SK-N-SH (cell line): ENCODE data around the gene GLRX5. TPM values are rescaled to one million over a fixed set of nuclear protein-coding genes. Genes with fewer than 3 reads are reported as not detected.

ENCODE experiments used
- CTCF ChIA-PET: fragments of 300-600, 350-600 bp; formaldehyde crosslinking; extraction: SDS; loops from one replicate; lab custom pipeline; 2021; lab: Yijun Ruan, JAX
- POLR2A ChIA-PET: fragments of 350-600 bp; sonication (Branson Sonifier 250); formaldehyde crosslinking; extraction: SDS; loops from one replicate; lab custom pipeline; 2020; ENCODE audit warnings: antibody characterized with exemption, inconsistent platforms; lab: Yijun Ruan, JAX
- DNase-seq: peaks from one replicate; pipeline ENCODE4 v3.0.0; 2012
- H2AFZ ChIP-seq: fragments of 200-600 bp; sonication (generic); 2 replicates; pipeline ENCODE4 v1.8.1; 2016; ENCODE audit warnings: antibody characterized with exemption, mild to moderate bottlenecking, low read depth
- H3F3A ChIP-seq: fragments of 200-600 bp; sonication (generic); replicated peaks from 2 replicates; pipeline ENCODE3; 2016; ENCODE audit warnings: antibody characterized with exemption, mild to moderate bottlenecking; ENCODE audit not compliant: insufficient read depth
- H3K27ac ChIP-seq, 2 experiments: fragments of 200-500 bp in 1 of 2; fragments of 200-600 bp in 1 of 2; sonication (Bioruptor generic) in 1 of 2; sonication (generic), shearing (Covaris generic) in 1 of 2; 2 replicates each; pipeline versions ENCODE4 v1.5.1 to v1.6.1; 2014 to 2016; ENCODE audit warnings: low read depth in 2 of 2, inconsistent platforms in 1 of 2, low read length in 1 of 2, mild to moderate bottlenecking in 1 of 2, mixed read lengths in 1 of 2
- H3K27me3 ChIP-seq: fragments of 200-600 bp; sonication (generic), shearing (Covaris generic); 2 replicates; pipeline ENCODE4 v1.6.1; 2016; ENCODE audit warnings: mixed run types; ENCODE audit not compliant: insufficient read depth
- H3K36me3 ChIP-seq, 2 experiments: fragments of 200-500 bp in 1 of 2; fragments of 200-600 bp in 1 of 2; sonication (Bioruptor generic) in 1 of 2; sonication (generic) in 1 of 2; replicated peaks in 1 of 2; 2 replicates each; pipeline versions ENCODE3 to v1.5.1; 2014 to 2016; ENCODE audit warnings: low read length in 1 of 2, mild to moderate bottlenecking in 1 of 2; ENCODE audit not compliant: insufficient read depth in 2 of 2, control insufficient read depth in 1 of 2
- H3K4me1 ChIP-seq, 2 experiments: fragments of 200-500 bp in 1 of 2; fragments of 200-600 bp in 1 of 2; sonication (Bioruptor generic) in 1 of 2; sonication (generic), shearing (Covaris generic) in 1 of 2; 2 replicates each; pipeline versions ENCODE4 v1.5.1 to v1.6.1; 2014 to 2016; ENCODE audit warnings: low read depth in 1 of 2, low read length in 1 of 2, mixed run types in 1 of 2; ENCODE audit not compliant: insufficient read depth in 2 of 2, control insufficient read depth in 1 of 2
- H3K4me2 ChIP-seq: fragments of 200-600 bp; sonication (generic), shearing (Covaris generic); 2 replicates; pipeline ENCODE4 v1.6.1; 2017; ENCODE audit warnings: mixed run types
- H3K4me3 ChIP-seq, 2 experiments: fragments of 200-500 bp in 1 of 2; fragments of 200-600 bp in 1 of 2; sonication (Bioruptor generic) in 1 of 2; sonication (generic), shearing (Covaris generic) in 1 of 2; 2 replicates each; pipeline versions ENCODE4 v1.5.1 to v1.8.1; 2014 to 2016; ENCODE audit warnings: low read depth in 2 of 2, inconsistent platforms in 1 of 2, low read length in 1 of 2, mild to moderate bottlenecking in 1 of 2, mixed read lengths in 1 of 2, moderate library complexity in 1 of 2
- H3K79me2 ChIP-seq: fragments of 200-600 bp; sonication (generic); 2 replicates; pipeline ENCODE4 v1.8.1; 2017; ENCODE audit warnings: mild to moderate bottlenecking; ENCODE audit not compliant: insufficient read depth
- H3K9ac ChIP-seq: fragments of 200-600 bp; sonication (generic); 2 replicates; pipeline ENCODE4 v1.6.1; 2017; ENCODE audit warnings: mixed run types
- H3K9me2 ChIP-seq: fragments of 200-600 bp; sonication (generic); 2 replicates; pipeline ENCODE4 v1.6.1; 2017; ENCODE audit warnings: mixed run types
- H3K9me3 ChIP-seq: fragments of 200-600 bp; sonication (generic); 2 replicates; pipeline ENCODE4 v1.6.1; 2017; ENCODE audit warnings: mixed run types, mild to moderate bottlenecking, moderate library complexity
- H4K20me1 ChIP-seq: fragments of 200-600 bp; sonication (generic); 2 replicates; pipeline ENCODE4 v1.6.1; 2017; ENCODE audit warnings: mild to moderate bottlenecking, mixed run types; ENCODE audit not compliant: insufficient read depth
- CHD2 ChIP-seq: fragments of 150-350 bp; IDR thresholded peaks from 2 replicates; pipeline ENCODE4 v1.6.1; 2018; ENCODE audit warnings: low read length; ENCODE audit not compliant: partially characterized antibody
- ELF1 ChIP-seq: IDR thresholded peaks from 2 replicates; pipeline ENCODE4 v1.4.0; 2012
- EP300 ChIP-seq, 2 experiments: IDR thresholded peaks; 2 replicates each; pipeline versions ENCODE4 v1.4.0 to v1.6.1; 2012; ENCODE audit warnings: borderline replicate concordance in 1 of 2, low read depth in 1 of 2, low read length in 1 of 2
- FOSL2 ChIP-seq: IDR thresholded peaks from 2 replicates; pipeline ENCODE4 v1.4.0; 2012; ENCODE audit warnings: low read depth, mild to moderate bottlenecking, moderate library complexity, borderline replicate concordance
- FOXJ3 ChIP-seq: sonication (generic); formaldehyde crosslinking; IDR thresholded peaks from 2 replicates; pipeline ENCODE4 v1.5.1; 2020; ENCODE audit warnings: mild to moderate bottlenecking, missing genetic modification reagents
- FOXM1 ChIP-seq: IDR thresholded peaks from 2 replicates; pipeline ENCODE4 v1.4.0; 2012; ENCODE audit warnings: low read depth, mild to moderate bottlenecking
- GATA2 ChIP-seq: sonication (generic); formaldehyde crosslinking; IDR thresholded peaks from 2 replicates; pipeline ENCODE4 v1.5.0; 2020; ENCODE audit warnings: mild to moderate bottlenecking, missing genetic modification reagents
- JUND ChIP-seq: IDR thresholded peaks from 2 replicates; pipeline ENCODE4 v1.4.0; 2012
- MEF2A ChIP-seq: IDR thresholded peaks from 2 replicates; pipeline ENCODE4 v1.4.0; 2012; ENCODE audit warnings: low read depth, borderline replicate concordance
- NFIC ChIP-seq: IDR thresholded peaks from 2 replicates; pipeline ENCODE4 v1.4.0; 2012; ENCODE audit warnings: borderline replicate concordance
- NRF1 ChIP-seq: IDR thresholded peaks from 2 replicates; pipeline ENCODE4 v1.6.1; 2012; ENCODE audit warnings: low read depth, mild to moderate bottlenecking, low read length
- RAD21 ChIP-seq: IDR thresholded peaks from 2 replicates; pipeline ENCODE4 v1.6.1; 2012; ENCODE audit warnings: mild to moderate bottlenecking, low read length
- RFX5 ChIP-seq: IDR thresholded peaks from 2 replicates; pipeline ENCODE4 v1.6.1; 2012; ENCODE audit warnings: mild to moderate bottlenecking, improper control_type of control experiment, low read length
- RXRA ChIP-seq: IDR thresholded peaks from 2 replicates; pipeline ENCODE4 v1.4.0; 2012; ENCODE audit warnings: low read depth, mild to moderate bottlenecking, borderline replicate concordance
- SIN3A ChIP-seq: IDR thresholded peaks from 2 replicates; pipeline ENCODE4 v1.6.1; 2012; ENCODE audit warnings: low read depth, mild to moderate bottlenecking, low read length, moderate library complexity, borderline replicate concordance
- SMC3 ChIP-seq: IDR thresholded peaks from 2 replicates; pipeline ENCODE4 v1.6.1; 2012; ENCODE audit warnings: low read depth, low read length, improper control_type of control experiment
- TCF12 ChIP-seq: IDR thresholded peaks from 2 replicates; pipeline ENCODE4 v1.4.0; 2012
- ZBTB33 ChIP-seq: IDR thresholded peaks from 2 replicates; pipeline ENCODE4 v1.4.0; 2012; ENCODE audit warnings: low read depth, borderline replicate concordance
- WGBS: methylation state at CpG from one replicate; pipeline ENCODE4 v1.1.6; 2017; ENCODE audit warnings: low lambda C conversion rate; 5-methylcytosine and 5-hydroxymethylcytosine counted together
- polyA plus RNA-seq, 3 experiments: library from polyadenylated mRNA; depleted of rRNA; stranded (reverse); fragments of >200 nt; gene quantifications; 2 replicates each; pipeline ENCODE4 v1.2.3, GENCODE V29; 2012
- TF ChIP-seq, protein P1 (sequence below): fragments of 150-350 bp; IDR thresholded peaks from 2 replicates; pipeline ENCODE4 v1.6.1; 2016; ENCODE audit warnings: mild to moderate bottlenecking, low read depth, low read length
- TF ChIP-seq, protein P2 (sequence below): IDR thresholded peaks from 2 replicates; pipeline ENCODE4 v1.4.0; 2012; ENCODE audit warnings: low read depth, borderline replicate concordance

Gene GLRX5
- polyA plus RNA-seq, 1 of the 3 experiments (the other 2 are of a cell fraction): 29.1 TPM

DNA sequence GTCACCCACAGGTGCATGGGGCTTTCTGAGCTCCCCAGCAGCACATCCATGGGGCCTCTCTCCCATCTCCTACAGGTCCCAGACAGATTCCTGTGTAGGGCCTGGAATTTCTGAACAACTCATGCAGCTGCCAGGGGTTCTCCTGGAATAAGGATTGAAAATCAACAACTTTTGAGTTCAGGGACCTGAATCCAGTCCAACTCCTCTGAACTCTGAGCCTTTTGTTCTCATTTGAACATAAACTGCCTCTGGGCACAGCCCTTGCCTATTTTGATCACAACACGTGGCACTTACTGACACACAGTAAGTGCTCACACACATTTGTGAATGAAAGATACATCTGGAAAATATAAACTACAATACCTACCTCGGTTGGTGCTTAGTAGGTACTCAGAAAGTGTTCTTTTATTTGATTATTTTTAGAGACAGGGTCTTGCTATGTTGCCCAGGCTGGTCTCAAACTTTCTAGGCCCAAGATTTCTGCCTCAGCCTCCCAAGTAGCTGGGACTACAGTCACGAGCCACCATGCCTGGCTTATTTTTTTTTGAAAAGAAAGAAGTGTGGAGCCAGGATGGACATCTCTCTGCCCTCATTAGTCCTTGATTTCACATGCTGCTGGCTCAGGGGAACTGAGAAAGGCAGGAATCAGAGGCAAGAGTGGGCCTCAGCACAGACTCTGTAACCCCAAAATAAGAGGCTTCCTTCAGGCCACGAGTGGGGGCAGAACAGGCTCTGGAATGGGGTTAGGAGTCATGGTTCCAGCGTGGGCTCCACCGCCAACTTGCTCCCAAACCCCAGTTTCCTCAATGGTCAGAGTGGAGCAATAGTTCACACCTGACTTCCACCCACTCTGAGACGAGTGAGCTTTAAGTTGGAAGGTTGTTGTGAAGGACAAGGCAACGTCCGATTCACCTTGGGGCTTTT is 45.4 kb upstream of the GLRX5 start:
- Histone ChIP-seq H3K36me3 (no peaks in the 10 kb centered on the region), H2AFZ (no peak overlapping the region), H3K27me3 (no peaks in the 10 kb centered on the region), H3F3A (no peaks in the 10 kb centered on the region), H3K9me2 (no peaks in the 10 kb centered on the region), H3K4me3 (no peak overlapping the region), H3K4me2 (no peak overlapping the region), H3K27ac (no peak overlapping the region), H4K20me1 (no peaks in the 10 kb centered on the region), H3K79me2 (no peaks in the 10 kb centered on the region; the same call in 1 of the 2 replicates), H3K9me3 (no peaks in the 10 kb centered on the region), H3K9ac (no peak overlapping the region), H3K4me1 (peaks cover 0 to 12% of the 10 kb centered on the region in 2 experiments; a peak in 2 of 4 replicates)
- CTCF ChIA-PET: interaction anchor here (0.8 to 1.8 kb wide), 7 partner anchors 13 to 285 kb away, joined by 3 to 5 read pairs (median 3); partner anchors contain the start of gene SYNE3
- POLR2A ChIA-PET: interaction anchor here (0.9 kb wide), 1 partner anchor 8 kb away, joined by 4 read pairs; no protein-coding TSS in a partner anchor
- DNase-seq: no peak
- 84% methylated on average over 9 of the region's 9 CpGs for WGBS
- TF ChIP-seq FOXJ3 (no peak), TCF12 (no peak)

DNA sequence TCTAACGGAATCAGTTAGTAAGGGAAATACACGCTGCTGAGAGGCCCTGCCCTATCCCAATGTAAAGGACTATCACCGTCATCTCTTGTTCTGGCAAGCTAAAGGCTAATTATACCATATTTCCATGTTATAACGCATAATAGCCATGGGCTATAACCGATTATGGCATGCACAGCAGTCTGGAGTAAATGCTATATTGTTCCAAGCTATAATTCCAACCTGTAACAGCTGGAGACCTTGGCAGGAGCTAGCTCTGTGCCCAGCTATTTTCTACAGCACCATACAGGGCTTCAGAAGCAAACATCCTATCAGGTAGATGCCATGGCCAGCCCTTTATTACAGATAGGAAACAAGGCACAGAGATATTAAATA is 44.7 kb upstream of the GLRX5 start:
- H3K4me1 ChIP-seq: peaks cover 0 to 12% of the 10 kb centered on the region in 2 experiments; a peak in 1 of 4 replicates
- WGBS: 90% methylated on average over 5 of the region's 5 CpGs
- POLR2A ChIA-PET: interaction anchor here (0.9 kb wide), 1 partner anchor 9 kb away, joined by 4 read pairs; no protein-coding TSS in a partner anchor
- no peaks in the 10 kb centered on the region for H3F3A ChIP-seq
- no peaks in the 10 kb centered on the region for H4K20me1 ChIP-seq
- no peak overlapping the region for H3K9ac ChIP-seq
- no peak overlapping the region for H3K4me3 ChIP-seq
- no peak overlapping the region for H2AFZ ChIP-seq
- no peaks in the 10 kb centered on the region for H3K9me2 ChIP-seq
- TF ChIP-seq NFIC: no peak
- no peak for TF ChIP-seq EP300 (IDR thresholded peaks at IDR 0.05; ENCODE audit: borderline replicate concordance in 1 of 2, low read depth in 1 of 2, low read length in 1 of 2)
- TF ChIP-seq, protein P1, sequence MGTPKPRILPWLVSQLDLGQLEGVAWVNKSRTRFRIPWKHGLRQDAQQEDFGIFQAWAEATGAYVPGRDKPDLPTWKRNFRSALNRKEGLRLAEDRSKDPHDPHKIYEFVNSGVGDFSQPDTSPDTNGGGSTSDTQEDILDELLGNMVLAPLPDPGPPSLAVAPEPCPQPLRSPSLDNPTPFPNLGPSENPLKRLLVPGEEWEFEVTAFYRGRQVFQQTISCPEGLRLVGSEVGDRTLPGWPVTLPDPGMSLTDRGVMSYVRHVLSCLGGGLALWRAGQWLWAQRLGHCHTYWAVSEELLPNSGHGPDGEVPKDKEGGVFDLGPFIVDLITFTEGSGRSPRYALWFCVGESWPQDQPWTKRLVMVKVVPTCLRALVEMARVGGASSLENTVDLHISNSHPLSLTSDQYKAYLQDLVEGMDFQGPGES: no peak
- TF ChIP-seq RXRA: no peak
- no peak for TF ChIP-seq CHD2
- TF ChIP-seq RFX5: no peak
- no peak for TF ChIP-seq ELF1
- no peak for TF ChIP-seq RAD21
- no peak for TF ChIP-seq FOXJ3
- TF ChIP-seq GATA2 (CRISPR knock-in tag): no peak
- TF ChIP-seq JUND: no peak
- no peak for TF ChIP-seq NRF1
- no peak for TF ChIP-seq FOXM1
- TF ChIP-seq, protein P2, sequence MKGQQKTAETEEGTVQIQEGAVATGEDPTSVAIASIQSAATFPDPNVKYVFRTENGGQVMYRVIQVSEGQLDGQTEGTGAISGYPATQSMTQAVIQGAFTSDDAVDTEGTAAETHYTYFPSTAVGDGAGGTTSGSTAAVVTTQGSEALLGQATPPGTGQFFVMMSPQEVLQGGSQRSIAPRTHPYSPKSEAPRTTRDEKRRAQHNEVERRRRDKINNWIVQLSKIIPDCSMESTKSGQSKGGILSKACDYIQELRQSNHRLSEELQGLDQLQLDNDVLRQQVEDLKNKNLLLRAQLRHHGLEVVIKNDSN: no peak
- no peak for TF ChIP-seq MEF2A
- TF ChIP-seq TCF12: no peak
- TF ChIP-seq ZBTB33: no peak
- no peak for TF ChIP-seq SMC3
- TF ChIP-seq FOSL2: no peak
- TF ChIP-seq SIN3A: no peak
- no peak overlapping the region for H3K4me2 ChIP-seq
- H3K27me3 ChIP-seq: no peaks in the 10 kb centered on the region
- no peak for DNase-seq
- CTCF ChIA-PET: interaction anchor here (0.9 to 1.8 kb wide), 4 partner anchors 26 to 284 kb away, joined by 3 to 5 read pairs (median 4); partner anchors contain the start of gene SYNE3
- no peaks in the 10 kb centered on the region for H3K9me3 ChIP-seq
- H3K27ac ChIP-seq: no peak overlapping the region
- no peaks in the 10 kb centered on the region for H3K36me3 ChIP-seq
- no peaks in the 10 kb centered on the region; the same call in 1 of the 2 replicates for H3K79me2 ChIP-seq
